ENCODE data around the gene HIC2.
"Not testable (repeated sequence)": the region's sequence is repeated elsewhere in the genome, so short reads cannot be mapped to it uniquely, and the experiment has no call there.

Gene HIC2

GRCh38 chr22:21450858-21451353, 33.7 kb downstream of the HIC2 start:
- DNase-seq = no peak

- DNase-seq = no peak
Measured at GRCh38 chr22:21451545-21452520, 34.7 kb downstream of the HIC2 start.

- not testable (repeated sequence) for DNase-seq
Measured at GRCh38 chr22:21452666-21453065, 35.5 kb downstream of the HIC2 start.

GRCh38 chr22:21454998-21455333, 37.8 kb downstream of the HIC2 start:
- DNase-seq = not testable (repeated sequence)

GRCh38 chr22:21455334-21456089, 38.3 kb downstream of the HIC2 start:
- DNase-seq = no peak

GRCh38 chr22:21457023-21457787, 40.0 kb downstream of the HIC2 start:
- DNase-seq = no peak

- not testable (repeated sequence) for DNase-seq
Measured at GRCh38 chr22:21462672-21463071, 45.5 kb downstream of the HIC2 start.

GRCh38 chr22:21467337-21468193, 50.4 kb downstream of the HIC2 start, which contains the start of gene TMEM191C:
TMEM191C (plus strand) TSS chr22:21467387; CDS start chr22:21467460, 73 bp downstream.
- not testable (repeated sequence) for DNase-seq

- DNase-seq = peak; percentile 71
Measured at GRCh38 chr22:21468194-21469096, 51.3 kb downstream of the HIC2 start.

GRCh38 chr22:21469097-21469994, 52.2 kb downstream of the HIC2 start:
- DNase-seq = not testable (repeated sequence)

GRCh38 chr22:21472984-21473383, 55.8 kb downstream of the HIC2 start:
- not testable (repeated sequence) for DNase-seq

GRCh38 chr22:21473664-21474063, 56.5 kb downstream of the HIC2 start:
- not testable (repeated sequence) for DNase-seq

- not testable (repeated sequence) for DNase-seq
Measured at GRCh38 chr22:21484039-21484438, 66.9 kb downstream of the HIC2 start.

GRCh38 chr22:21487723-21488122, 70.6 kb downstream of the HIC2 start:
- DNase-seq = not testable (repeated sequence)

- not testable (repeated sequence) for DNase-seq
Measured at GRCh38 chr22:21489149-21489680, 72.0 kb downstream of the HIC2 start.

- DNase-seq = not testable (repeated sequence)
Measured at GRCh38 chr22:21490556-21490955, 73.4 kb downstream of the HIC2 start.

GRCh38 chr22:21492271-21492670, 75.1 kb downstream of the HIC2 start:
- not testable (repeated sequence) for DNase-seq
